H1 (cell line): ENCODE measurements around the gene PIK3R3. TPM values are rescaled to one million over a fixed set of nuclear protein-coding genes. Genes with fewer than 3 reads are reported as not detected.

Experiments
- CTCF ChIA-PET: fragments of 300-600 bp; sonication (Branson Sonifier 250); formaldehyde crosslinking; loops from one replicate; lab custom pipeline; 2021; ENCODE audit not compliant: partially characterized antibody; lab: Charles Lee
- POLR2A ChIA-PET: fragments of 300-600 bp; sonication (Branson Sonifier 250); formaldehyde crosslinking; loops from one replicate; lab custom pipeline; 2021; ENCODE audit warnings: inconsistent platforms; ENCODE audit not compliant: partially characterized antibody; lab: Charles Lee
- DNase-seq, 2 experiments: peaks; one replicate each; pipeline versions ENCODE4 v3.0.0 to v3.0.0-alpha.2; 2010 to 2022; ENCODE audit warnings: low spot score in 2 of 2, low read depth in 1 of 2, mixed read lengths in 1 of 2
- FAIRE-seq: peaks from 2 replicates; lab custom pipeline; 2011; peaks lifted over from hg19 to GRCh38; lab: Jason Lieb, UNC
- H2AFZ ChIP-seq: 2 replicates; pipeline ENCODE4 v1.8.1; 2012; ENCODE audit warnings: low read length, inconsistent platforms
- H2AK5ac ChIP-seq: 2 replicates; pipeline ENCODE4 v1.6.1; 2013; ENCODE audit warnings: low read depth, low read length
- H2BK120ac ChIP-seq: replicated peaks from 2 replicates; pipeline ENCODE3; 2013; ENCODE audit warnings: low read depth, low read length, inconsistent platforms
- H2BK12ac ChIP-seq: 2 replicates; pipeline ENCODE4 v1.6.1; 2013; ENCODE audit warnings: low read depth, low read length
- H2BK15ac ChIP-seq: 2 replicates; pipeline ENCODE4 v1.6.1; 2013; ENCODE audit warnings: low read length
- H2BK20ac ChIP-seq: 2 replicates; pipeline ENCODE4 v1.6.1; 2013; ENCODE audit warnings: low read length
- H2BK5ac ChIP-seq: 2 replicates; pipeline ENCODE4 v1.6.1; 2013; ENCODE audit warnings: low read depth, low read length
- H3K14ac ChIP-seq: 2 replicates; pipeline ENCODE4 v1.6.1; 2013; ENCODE audit warnings: inconsistent platforms; ENCODE audit not compliant: insufficient read length
- H3K18ac ChIP-seq: 2 replicates; pipeline ENCODE4 v1.6.1; 2013; ENCODE audit warnings: low read length; ENCODE audit errors: extremely low read depth
- H3K23ac ChIP-seq: 2 replicates; pipeline ENCODE4 v1.6.1; 2013; ENCODE audit warnings: inconsistent platforms; ENCODE audit not compliant: insufficient read length
- H3K23me2 ChIP-seq: 2 replicates; pipeline ENCODE4 v1.6.1; 2013; ENCODE audit warnings: low read depth, low read length
- H3K27ac ChIP-seq: 2 replicates; pipeline ENCODE4 v1.6.1; 2011; ENCODE audit warnings: low read depth, low read length, inconsistent platforms
- H3K27me3 ChIP-seq, 4 experiments: replicated peaks in 1 of 4; 1 replicate in 1 of 4; 2 replicates in 3 of 4; pipeline versions ENCODE4 v1.6.1 to v1.8.1; 2011 to 2013; ENCODE audit warnings: low read length in 3 of 4, mild to moderate bottlenecking in 3 of 4, inconsistent platforms in 2 of 4, mixed read lengths in 2 of 4, moderate library complexity in 1 of 4; ENCODE audit not compliant: control insufficient read depth in 3 of 4, insufficient read depth in 3 of 4; ENCODE audit errors: extremely low read depth in 1 of 4
- H3K36me3 ChIP-seq, 4 experiments: 2 replicates each; pipeline versions ENCODE4 v1.6.1 to v1.8.1; 2011 to 2013; ENCODE audit warnings: mild to moderate bottlenecking in 4 of 4, low read length in 3 of 4, moderate library complexity in 2 of 4, control low read depth in 1 of 4, inconsistent platforms in 1 of 4; ENCODE audit not compliant: insufficient read depth in 4 of 4, control insufficient read depth in 2 of 4
- H3K4ac ChIP-seq: replicated peaks from 2 replicates; pipeline ENCODE3; 2013; ENCODE audit warnings: low read length, low read depth, mixed read lengths, inconsistent platforms; ENCODE audit not compliant: insufficient read length
- H3K4me1 ChIP-seq, 4 experiments: replicated peaks in 1 of 4; 1 replicate in 1 of 4; 2 replicates in 3 of 4; pipeline versions ENCODE4 v1.6.1 to v1.8.1; 2011 to 2013; ENCODE audit warnings: low read length in 3 of 4, inconsistent platforms in 2 of 4, mixed read lengths in 1 of 4; ENCODE audit not compliant: insufficient read depth in 4 of 4, control insufficient read depth in 3 of 4
- H3K4me2 ChIP-seq, 2 experiments: 2 replicates each; pipeline versions ENCODE4 v1.6.1 to v1.8.1; 2011 to 2013; ENCODE audit warnings: low read depth in 2 of 2, low read length in 2 of 2, control low read depth in 1 of 2, inconsistent platforms in 1 of 2, mild to moderate bottlenecking in 1 of 2; ENCODE audit not compliant: insufficient read depth in 1 of 2
- H3K4me3 ChIP-seq, 4 experiments: fragments of 200-600, 300-600 bp in 1 of 4; sonication (generic), shearing (Covaris generic), sonication (Bioruptor Twin) in 1 of 4; 2 replicates each; pipeline versions ENCODE4 v1.5.1 to v1.8.1; 2011 to 2016; ENCODE audit warnings: low read length in 4 of 4, low read depth in 3 of 4, control low read depth in 2 of 4, inconsistent platforms in 2 of 4, mild to moderate bottlenecking in 2 of 4, mixed read lengths in 1 of 4, moderate library complexity in 1 of 4; ENCODE audit not compliant: insufficient read depth in 2 of 4; ENCODE audit errors: extremely low read depth in 1 of 4
- H3K56ac ChIP-seq: replicated peaks from 2 replicates; pipeline ENCODE3; 2013; ENCODE audit warnings: low read depth, mild to moderate bottlenecking, mixed read lengths, low read length, inconsistent platforms; ENCODE audit not compliant: insufficient read length
- H3K79me1 ChIP-seq: 2 replicates; pipeline ENCODE4 v1.6.1; 2013; ENCODE audit warnings: low read depth, low read length, control low read depth
- H3K79me2 ChIP-seq, 2 experiments: 2 replicates each; pipeline versions ENCODE4 v1.6.1 to v1.8.1; 2012 to 2013; ENCODE audit warnings: low read length in 2 of 2, mild to moderate bottlenecking in 2 of 2, inconsistent platforms in 1 of 2; ENCODE audit not compliant: insufficient read depth in 2 of 2, control insufficient read depth in 1 of 2
- H3K9ac ChIP-seq, 4 experiments: replicated peaks in 1 of 4; 1 replicate in 1 of 4; 2 replicates in 3 of 4; pipeline versions ENCODE4 v1.6.1 to v1.8.1; 2011 to 2013; ENCODE audit warnings: low read depth in 3 of 4, low read length in 3 of 4, control low read depth in 2 of 4, mild to moderate bottlenecking in 2 of 4, moderate library complexity in 2 of 4, inconsistent platforms in 1 of 4; ENCODE audit errors: extremely low read depth in 1 of 4
- H3K9me3 ChIP-seq, 2 experiments: 2 replicates each; pipeline versions ENCODE4 v1.6.1 to v1.8.1; 2012 to 2013; ENCODE audit warnings: mild to moderate bottlenecking in 2 of 2, moderate library complexity in 2 of 2, control low read depth in 1 of 2, inconsistent platforms in 1 of 2, low read depth in 1 of 2, low read length in 1 of 2, mixed read lengths in 1 of 2; ENCODE audit not compliant: insufficient read depth in 2 of 2
- H4K20me1 ChIP-seq, 2 experiments: replicated peaks in 1 of 2; 2 replicates each; pipeline versions ENCODE3 to v1.8.1; 2011 to 2013; ENCODE audit warnings: inconsistent platforms in 2 of 2, low read length in 2 of 2, mild to moderate bottlenecking in 1 of 2; ENCODE audit not compliant: insufficient read depth in 2 of 2, control insufficient read depth in 1 of 2
- H4K5ac ChIP-seq: 2 replicates; pipeline ENCODE4 v1.6.1; 2013; ENCODE audit warnings: low read length, low read depth, mixed read lengths, inconsistent platforms; ENCODE audit not compliant: insufficient read length
- H4K8ac ChIP-seq: 2 replicates; pipeline ENCODE4 v1.8.0; 2013; ENCODE audit warnings: mild to moderate bottlenecking, moderate library complexity, low read length, inconsistent platforms; ENCODE audit not compliant: insufficient read depth; ENCODE audit errors: extremely low read depth
- H4K91ac ChIP-seq: replicated peaks from 2 replicates; pipeline ENCODE3; 2013; ENCODE audit warnings: low read length, mixed read lengths, inconsistent platforms; ENCODE audit not compliant: insufficient read length
- BRCA1 ChIP-seq: IDR thresholded peaks from 2 replicates; pipeline ENCODE4 v1.6.1; 2012; ENCODE audit warnings: low read depth, low read length, improper control_type of control experiment
- CTBP2 ChIP-seq: IDR thresholded peaks from 2 replicates; pipeline ENCODE4 v1.7.0; 2011; ENCODE audit warnings: borderline replicate concordance, mild to moderate bottlenecking, moderate library complexity, mixed read lengths, low read length; ENCODE audit not compliant: insufficient read depth, insufficient read length
- JUND ChIP-seq: IDR thresholded peaks from 2 replicates; pipeline ENCODE4 v1.6.1; 2011; ENCODE audit warnings: mild to moderate bottlenecking, improper control_type of control experiment, low read length
- TCF12 ChIP-seq: IDR thresholded peaks from 2 replicates; pipeline ENCODE4 v1.6.1; 2011; ENCODE audit warnings: low read depth, mild to moderate bottlenecking, low read length
- WGBS, 2 experiments: shearing (Covaris generic) in 1 of 2; methylation state at CpG; one replicate each; pipeline versions ENCODE4 v1.1.6 to v1.1.7; 2013 to 2015; ENCODE audit warnings: low lambda C conversion rate in 2 of 2, mixed read lengths in 2 of 2, inconsistent platforms in 1 of 2, low coverage in 1 of 2, missing lambda C conversion rate in 1 of 2; ENCODE audit not compliant: insufficient replicate concordance in 2 of 2, insufficient coverage in 1 of 2, insufficient read length in 1 of 2; ENCODE audit errors: extremely low coverage in 1 of 2, missing lambda C conversion rate in 1 of 2; 5-methylcytosine and 5-hydroxymethylcytosine counted together
- polyA plus RNA-seq, 7 experiments: library from polyadenylated mRNA; depleted of rRNA in 3 of 7; stranded (reverse) in 5 of 7; unstranded in 2 of 7; fragments of >200 nt in 5 of 7; fragments of 200-250 nt in 2 of 7; gene quantifications; 1 replicate in 5 of 7; 2 replicates in 1 of 7; 4 replicates in 1 of 7; pipeline versions ENCODE4 v1.2.1 to v1.2.3, GENCODE V29; 2011 to 2013; ENCODE audit warnings: missing spikeins in 2 of 7, mixed read lengths in 2 of 7
- total RNA-seq: library from RNA; stranded (reverse); fragmentation: NEBNext Ultra II Directional; extraction: Animal tissue kit (Norgen Biotek cat#: 25700); gene quantifications from 2 replicates; pipeline ENCODE4 v1.2.1, GENCODE V29; 2021

PIK3R3 gene
- total and polyA plus RNA-seq, 2 of the 8 experiments (the other 6 are each of a cell fraction or from before 2014, with no cell fraction given), result 5.3 to 13.6 TPM

- Histone ChIP-seq H4K8ac (no peak overlapping the region), H3K23me2 (no peaks in the 10 kb centered on the region), H2BK5ac (no peak overlapping the region; the same call in 1 of the 2 replicates), H4K20me1 (peaks cover 0 to 1% of the 10 kb centered on the region in 2 experiments), H3K9me3 (no peaks in the 10 kb centered on the region), H2BK20ac (peak overlapping the region; percentile 81; the same call in 1 of the 2 replicates), H3K27ac (no peak overlapping the region), H4K91ac (peak overlapping the region; percentile 23), H3K9ac (no peak overlapping the region), H3K14ac (no peak overlapping the region), H2BK120ac (no peak overlapping the region), H3K4me3 (no peak overlapping the region), H3K79me1 (0 out of 2 replicates have a peak, but pooled peaks cover 3% of the 10 kb centered on the region), H3K36me3 (no peaks in the 10 kb centered on the region), H2BK12ac (no peak overlapping the region), H3K4me1 (peaks cover 4 to 32% (median 18%) of the 10 kb centered on the region in 4 experiments), H3K27me3 (peaks cover 0 to 14% (median 9%) of the 10 kb centered on the region in 4 experiments; a peak in 5 of 7 replicates), H2BK15ac (no peak overlapping the region), H3K79me2 (no peaks in the 10 kb centered on the region), H2AK5ac (no peak overlapping the region), H3K4me2 (no peak overlapping the region), H3K4ac (no peak overlapping the region), H3K23ac (no peak overlapping the region), H3K18ac (no peak overlapping the region), H2AFZ (0 out of 2 replicates have a peak overlapping the region, but pooled peaks have one; percentile 46), H3K56ac (no peak overlapping the region), H4K5ac (no peak overlapping the region)
- TF ChIP-seq JUND, result no peak
- TF ChIP-seq TCF12, result no peak
- TF ChIP-seq CTBP2, result no peak
- no peak for TF ChIP-seq BRCA1
- no peak for FAIRE-seq
- ChIA-PET POLR2A (interaction anchor here (0.9 to 1.7 kb wide), 3 partner anchors 9 to 39 kb away, joined by 3 to 7 read pairs (median 3); partner anchors contain the start of gene PIK3R3), CTCF (interaction anchor here (0.9 to 8.7 kb wide), 5 partner anchors 10 to 135 kb away, joined by 3 to 67 read pairs (median 6); no protein-coding TSS in a partner anchor)
- WGBS, 2 experiments, result 74% methylated on average over 8 of the region's 8 CpGs; no CpG with 5 or more reads in 1 of the 2 experiments
- no peak for DNase-seq
Measured at GRCh38 chr1:46171351-46171750, 38.9 kb upstream of the PIK3R3 start.
